OCI-LY7 (cell line): ENCODE measurements around the gene ZDHHC19. TPM values are rescaled to one million over a fixed set of nuclear protein-coding genes. Genes with fewer than 3 reads are reported as not detected.

Source experiments
- BruUV-seq: library from RNA; stranded (reverse); fragments of 400-500 nt; replicated peaks from 2 replicates; lab custom pipeline; 2021; lab: Mats Ljungman, UMichigan
- CTCF ChIA-PET: fragments of 300-600 bp; sonication (Branson Sonifier 250); formaldehyde crosslinking; loops from one replicate; lab custom pipeline; 2022; ENCODE audit warnings: antibody characterized with exemption; ENCODE audit not compliant: unreplicated experiment; lab: Charles Lee
- POLR2A ChIA-PET: fragments of 300-600 bp; sonication (Branson Sonifier 250); formaldehyde crosslinking; loops from one replicate; lab custom pipeline; 2022; ENCODE audit warnings: antibody characterized with exemption; lab: Charles Lee
- DNase-seq: peaks from one replicate; pipeline ENCODE4 v3.0.0-alpha.2; 2015; ENCODE audit warnings: low spot score
- H2AFZ ChIP-seq: fragments of 200-600 bp; sonication (generic), shearing (Covaris generic); 2 replicates; pipeline ENCODE4 v1.6.1; 2014; ENCODE audit warnings: mild to moderate bottlenecking, antibody characterized with exemption, low read length, moderate library complexity
- H3K27ac ChIP-seq: fragments of 200-600 bp; sonication (generic); 2 replicates; pipeline ENCODE4 v1.5.1; 2014; ENCODE audit warnings: mixed run types, low read depth, mild to moderate bottlenecking, moderate library complexity, low read length, inconsistent platforms; ENCODE audit not compliant: poor library complexity, severe bottlenecking
- H3K36me3 ChIP-seq: fragments of 200-600 bp; sonication (generic); 2 replicates; pipeline ENCODE4 v1.6.1; 2014; ENCODE audit warnings: mild to moderate bottlenecking, antibody characterized with exemption, low read length, moderate library complexity, mixed read lengths; ENCODE audit not compliant: insufficient read depth
- H3K4me1 ChIP-seq: fragments of 200-600 bp; sonication (generic); 2 replicates; pipeline ENCODE4 v1.5.1; 2014; ENCODE audit warnings: mild to moderate bottlenecking, low read length; ENCODE audit not compliant: insufficient read depth, poor library complexity, severe bottlenecking
- H3K4me2 ChIP-seq: fragments of 200-600 bp; sonication (generic); 2 replicates; pipeline ENCODE4 v1.6.1; 2014; ENCODE audit warnings: mild to moderate bottlenecking, low read length
- H3K4me3 ChIP-seq: fragments of 200-600 bp; sonication (generic); 2 replicates; pipeline ENCODE4 v1.5.1; 2014; ENCODE audit warnings: mild to moderate bottlenecking, low read depth, low read length; ENCODE audit not compliant: poor library complexity, severe bottlenecking
- H3K79me2 ChIP-seq: fragments of 200-600 bp; sonication (generic); 2 replicates; pipeline ENCODE4 v1.6.1; 2016; ENCODE audit warnings: low read depth, mild to moderate bottlenecking, low read length, moderate library complexity, mixed read lengths; ENCODE audit not compliant: insufficient read depth
- H3K9me2 ChIP-seq: fragments of 200-600 bp; sonication (generic); 2 replicates; pipeline ENCODE4 v1.6.1; 2016; ENCODE audit warnings: mild to moderate bottlenecking, low read length, mixed read lengths; ENCODE audit not compliant: insufficient read depth
- H3K9me3 ChIP-seq: fragments of 200-600 bp; sonication (generic); 2 replicates; pipeline ENCODE4 v1.6.1; 2014; ENCODE audit warnings: mild to moderate bottlenecking, mixed run types, low read length, mixed read lengths
- H4K20me1 ChIP-seq: fragments of 200-600 bp; sonication (generic); 2 replicates; pipeline ENCODE4 v1.6.1; 2014; ENCODE audit warnings: mild to moderate bottlenecking, antibody characterized with exemption, low read length, moderate library complexity, mixed read lengths; ENCODE audit not compliant: insufficient read depth
- EZH2phosphoT487 ChIP-seq: fragments of 200-600 bp; sonication (generic); IDR thresholded peaks from 2 replicates; pipeline ENCODE4 v1.6.1; 2018; ENCODE audit warnings: low read depth, borderline replicate concordance, mild to moderate bottlenecking, mixed run types, antibody characterized with exemption, low read length, moderate library complexity, mixed read lengths
- intact Hi-C: fragments of 100-400 bp; cut with micrococcal nuclease; formaldehyde crosslinking; loops from one replicate; pipeline ENCODE4 v1.10.0; 2022; ENCODE audit not compliant: unreplicated experiment
- total RNA-seq, 2 experiments: library from RNA; depleted of rRNA in 1 of 2; stranded (reverse); fragments of >200 nt in 1 of 2; shearing (Covaris generic) in 1 of 2; gene quantifications; 2 replicates each; pipeline ENCODE4 v1.2.3, GENCODE V29; 2014 to 2022
- TF ChIP-seq, protein P1 (sequence below): fragments of 200-600 bp; sonication (generic); conservative IDR thresholded peaks from 2 replicates; pipeline ENCODE4 v1.5.1; 2014; ENCODE audit warnings: mild to moderate bottlenecking, antibody characterized with exemption, low read length, moderate library complexity, mixed read lengths

Gene ZDHHC19
- total RNA-seq, 2 experiments from 2014 or later: not detected

DNA sequence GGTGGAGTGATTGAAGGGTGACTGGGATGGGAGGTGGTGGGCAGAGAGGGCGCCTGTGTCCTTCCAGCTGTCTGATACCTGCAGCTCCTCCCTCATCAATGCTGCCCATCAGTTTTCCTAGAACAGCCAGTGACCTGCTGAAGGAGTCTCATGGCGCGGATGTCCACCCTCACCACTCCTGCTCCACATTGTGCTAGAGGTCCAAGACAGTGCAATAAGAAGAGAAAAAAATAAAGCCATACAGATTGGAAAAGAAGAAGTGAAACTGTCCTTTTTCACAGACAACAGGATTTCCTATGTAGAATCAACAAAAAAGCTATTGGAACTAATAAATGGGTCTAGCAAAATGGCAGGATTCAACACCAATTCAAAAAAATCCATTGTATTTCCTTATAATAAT, 7.4 kb downstream of the ZDHHC19 start:
- Histone ChIP-seq H2AFZ (no peak overlapping the region), H3K4me1 (peaks cover 13% of the 10 kb centered on the region), H3K9me2 (no peaks in the 10 kb centered on the region), H3K9me3 (no peaks in the 10 kb centered on the region), H4K20me1 (no peaks in the 10 kb centered on the region), H3K79me2 (no peaks in the 10 kb centered on the region), H3K4me2 (no peak overlapping the region), H3K4me3 (no peak overlapping the region), H3K27ac (no peak overlapping the region), H3K36me3 (no peaks in the 10 kb centered on the region)
- CTCF ChIA-PET: no interaction called here
- POLR2A ChIA-PET: interaction anchor here (0.7 kb wide), 1 partner anchor 58 kb away, joined by 3 read pairs; no protein-coding TSS in a partner anchor
- BruUV-seq: no TSS peak
- TF ChIP-seq, protein P1, sequence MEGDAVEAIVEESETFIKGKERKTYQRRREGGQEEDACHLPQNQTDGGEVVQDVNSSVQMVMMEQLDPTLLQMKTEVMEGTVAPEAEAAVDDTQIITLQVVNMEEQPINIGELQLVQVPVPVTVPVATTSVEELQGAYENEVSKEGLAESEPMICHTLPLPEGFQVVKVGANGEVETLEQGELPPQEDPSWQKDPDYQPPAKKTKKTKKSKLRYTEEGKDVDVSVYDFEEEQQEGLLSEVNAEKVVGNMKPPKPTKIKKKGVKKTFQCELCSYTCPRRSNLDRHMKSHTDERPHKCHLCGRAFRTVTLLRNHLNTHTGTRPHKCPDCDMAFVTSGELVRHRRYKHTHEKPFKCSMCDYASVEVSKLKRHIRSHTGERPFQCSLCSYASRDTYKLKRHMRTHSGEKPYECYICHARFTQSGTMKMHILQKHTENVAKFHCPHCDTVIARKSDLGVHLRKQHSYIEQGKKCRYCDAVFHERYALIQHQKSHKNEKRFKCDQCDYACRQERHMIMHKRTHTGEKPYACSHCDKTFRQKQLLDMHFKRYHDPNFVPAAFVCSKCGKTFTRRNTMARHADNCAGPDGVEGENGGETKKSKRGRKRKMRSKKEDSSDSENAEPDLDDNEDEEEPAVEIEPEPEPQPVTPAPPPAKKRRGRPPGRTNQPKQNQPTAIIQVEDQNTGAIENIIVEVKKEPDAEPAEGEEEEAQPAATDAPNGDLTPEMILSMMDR: no peak
- no peak for TF ChIP-seq EZH2phosphoT487
- intact Hi-C loops: no loop called here
- DNase-seq: no peak

DNA sequence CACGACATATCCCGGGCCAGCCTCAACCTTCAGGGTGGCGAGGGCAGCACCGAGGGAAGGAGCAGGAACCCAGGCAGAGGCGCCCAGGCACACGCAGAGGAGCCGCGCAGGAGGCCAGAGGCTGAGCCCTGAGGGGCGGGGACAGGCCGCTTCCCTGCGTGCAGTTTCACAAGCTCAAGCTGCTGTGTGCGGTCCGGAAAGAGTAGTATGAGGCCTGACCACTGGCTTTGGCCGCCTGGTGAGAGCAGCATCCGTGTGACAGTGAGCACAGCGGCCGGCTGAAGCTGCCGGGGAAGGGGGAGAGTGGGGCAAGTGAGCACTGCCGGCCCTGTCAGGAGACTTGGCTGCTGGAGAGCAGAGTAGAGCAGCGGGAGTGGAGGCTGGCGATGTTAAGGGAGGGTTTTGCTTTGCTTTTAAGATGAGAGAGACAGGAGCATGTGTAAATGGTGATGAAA, 8.7 kb downstream of the ZDHHC19 start:
- Histone ChIP-seq H3K9me2 (no peaks in the 10 kb centered on the region), H3K9me3 (no peaks in the 10 kb centered on the region), H4K20me1 (no peaks in the 10 kb centered on the region), H3K36me3 (no peaks in the 10 kb centered on the region), H3K4me3 (no peak overlapping the region), H3K4me2 (no peak overlapping the region), H2AFZ (no peak overlapping the region), H3K79me2 (no peaks in the 10 kb centered on the region), H3K4me1 (peaks cover 10% of the 10 kb centered on the region), H3K27ac (no peak overlapping the region)
- TF ChIP-seq, protein P1: no peak
- no peak for TF ChIP-seq EZH2phosphoT487
- CTCF ChIA-PET: no interaction called here
- intact Hi-C loops: no loop called here
- no TSS peak for BruUV-seq
- POLR2A ChIA-PET: no interaction called here
- no peak for DNase-seq
